ENCODE data around the gene CNNM1.

CNNM1 gene

GRCh38 chr10:99337901-99338300 lies 8.7 kb downstream of the CNNM1 start:
- no peak for DNase-seq (ENCODE audit: low spot score)

- DNase-seq (ENCODE audit: low spot score) = peak; percentile 40
These were observed 9.9 kb downstream of the CNNM1 start for GRCh38 chr10:99339077-99339476.

- DNase-seq (ENCODE audit: low spot score) = no peak
These were observed 10.4 kb downstream of the CNNM1 start for GRCh38 chr10:99339563-99340047.

- no peak for DNase-seq (ENCODE audit: low spot score)
These were observed 11.5 kb downstream of the CNNM1 start for GRCh38 chr10:99340650-99341049.

GRCh38 chr10:99341248-99341647 lies 12.1 kb downstream of the CNNM1 start:
- no peak for DNase-seq (ENCODE audit: low spot score)

- peak; percentile 80 for DNase-seq (ENCODE audit: low spot score)
These were observed 12.8 kb downstream of the CNNM1 start for GRCh38 chr10:99341860-99342490.

- DNase-seq (ENCODE audit: low spot score) = no peak
These were observed 14.1 kb downstream of the CNNM1 start for GRCh38 chr10:99343262-99343661.

GRCh38 chr10:99344715-99345114 lies 15.6 kb downstream of the CNNM1 start:
- DNase-seq (ENCODE audit: low spot score) = no peak

- peak; percentile 86 for DNase-seq (ENCODE audit: low spot score)
These were observed 16.2 kb downstream of the CNNM1 start for GRCh38 chr10:99345350-99345749.

GRCh38 chr10:99346247-99346646 lies 17.1 kb downstream of the CNNM1 start:
- DNase-seq (ENCODE audit: low spot score) = peak; percentile 73

- no peak for DNase-seq (ENCODE audit: low spot score)
These were observed 18.5 kb downstream of the CNNM1 start for GRCh38 chr10:99347672-99348071.

- DNase-seq (ENCODE audit: low spot score) = no peak
These were observed 24.0 kb downstream of the CNNM1 start for GRCh38 chr10:99353182-99353581.

- DNase-seq (ENCODE audit: low spot score) = no peak
These were observed 28.5 kb downstream of the CNNM1 start for GRCh38 chr10:99357691-99358090.

- DNase-seq (ENCODE audit: low spot score) = no peak
These were observed 28.9 kb downstream of the CNNM1 start for GRCh38 chr10:99358101-99358500.

GRCh38 chr10:99360934-99361333 lies 31.8 kb downstream of the CNNM1 start:
- peak; percentile 20 for DNase-seq (ENCODE audit: low spot score)

GRCh38 chr10:99364125-99364524 lies 35.0 kb downstream of the CNNM1 start:
- DNase-seq (ENCODE audit: low spot score) = peak; percentile 85

- no peak for DNase-seq (ENCODE audit: low spot score)
These were observed 36.2 kb downstream of the CNNM1 start for GRCh38 chr10:99365311-99365710.

- DNase-seq (ENCODE audit: low spot score) = peak; percentile 31
These were observed 36.6 kb downstream of the CNNM1 start for GRCh38 chr10:99365736-99366135.

GRCh38 chr10:99366666-99367065 lies 37.5 kb downstream of the CNNM1 start:
- no peak for DNase-seq (ENCODE audit: low spot score)

- DNase-seq (ENCODE audit: low spot score) = peak; percentile 56
These were observed 39.5 kb downstream of the CNNM1 start for GRCh38 chr10:99368646-99369045.

GRCh38 chr10:99369126-99369525 lies 40.0 kb downstream of the CNNM1 start:
- DNase-seq (ENCODE audit: low spot score) = peak; percentile 53

- DNase-seq (ENCODE audit: low spot score) = peak; percentile 43
These were observed 40.4 kb downstream of the CNNM1 start for GRCh38 chr10:99369551-99369950.

- DNase-seq (ENCODE audit: low spot score) = peak; percentile 61
These were observed 41.8 kb downstream of the CNNM1 start for GRCh38 chr10:99370993-99371392.

- peak; percentile 68 for DNase-seq (ENCODE audit: low spot score)
These were observed 43.6 kb downstream of the CNNM1 start for GRCh38 chr10:99372546-99373271.

Data from AG08395 (cell line).